ENCODE results near the gene CSF1. TPM values are rescaled to one million over a fixed set of nuclear protein-coding genes. Genes with fewer than 3 reads are reported as not detected.

CSF1 gene
- polyA plus RNA-seq, 3 donors, result 0.11 to 0.69 (median 0.38) TPM

GRCh38 chr1:109976762-109977161, 66.1 kb downstream of the CSF1 start:
- 96% methylated on average over 2 of the region's 4 CpGs for WGBS (ENCODE audit: insufficient coverage)
- no peaks in the 10 kb centered on the region for H3K79me2 ChIP-seq (ENCODE audit: insufficient read depth, low read length)
- no peak overlapping the region for H2AFZ ChIP-seq (ENCODE audit: insufficient read depth, low read depth, low read length, poor library complexity, severe bottlenecking)
- no peaks in the 10 kb centered on the region for H3K9me3 ChIP-seq (replicated peaks in 1 of 2; ENCODE audit: control insufficient read depth in 1 of 2, insufficient read depth in 1 of 2, low read length in 2 of 2)
- Mint-ChIP-seq H3K27me3 (ENCODE audit: low read depth in 3 of 3) (peaks cover 2 to 7% (median 4%) of the 10 kb centered on the region in 3 donors), H3K4me3 (no peak overlapping the region), H3K9me3 (no peaks in the 10 kb centered on the region), H3K4me1 (peaks cover 4% of the 10 kb centered on the region), H3K36me3 (no peaks in the 10 kb centered on the region), H3K27ac (no peak overlapping the region)
- H4K20me1 ChIP-seq (ENCODE audit: insufficient read depth, low read length), result no peaks in the 10 kb centered on the region
- H3K36me3 ChIP-seq (replicated peaks in 1 of 2; ENCODE audit: control insufficient read depth in 1 of 2, insufficient read depth in 2 of 2, low read length in 2 of 2), result no peaks in the 10 kb centered on the region
- no peak overlapping the region for H3K4me3 ChIP-seq (replicated peaks in 1 of 3; ENCODE audit: low read depth in 2 of 3, low read length in 3 of 3)
- H3K4me1 ChIP-seq (ENCODE audit: control insufficient read depth in 1 of 2, insufficient read depth in 2 of 2, low read length in 2 of 2), result no peaks in the 10 kb centered on the region
- H3K4me2 ChIP-seq (replicated peaks; ENCODE audit: extremely low read depth, low read length, poor library complexity, severe bottlenecking), result no peak overlapping the region
- no peak for DNase-seq
- intact Hi-C loops (cut with micrococcal nuclease), result no loop called here
- no peak overlapping the region for H3K27ac ChIP-seq (ENCODE audit: low read depth in 1 of 2, low read length in 2 of 2)
- H3K9ac ChIP-seq (ENCODE audit: insufficient read depth, low read length, poor library complexity, severe bottlenecking), result no peak overlapping the region
- no peak for TF ChIP-seq CTCF (IDR thresholded peaks at IDR 0.05)
- no peaks in the 10 kb centered on the region for H3K27me3 ChIP-seq (ENCODE audit: control insufficient read depth in 2 of 2, insufficient read depth in 2 of 2, low read length in 2 of 2)

- no peaks in the 10 kb centered on the region for H4K20me1 ChIP-seq (ENCODE audit: insufficient read depth, low read length)
- no peak overlapping the region for H3K27ac ChIP-seq (ENCODE audit: low read depth in 1 of 2, low read length in 2 of 2)
- peaks cover 2 to 7% (median 4%) of the 10 kb centered on the region in 3 donors for H3K27me3 Mint-ChIP-seq (ENCODE audit: low read depth in 3 of 3)
- no peak overlapping the region for H3K4me2 ChIP-seq (replicated peaks; ENCODE audit: extremely low read depth, low read length, poor library complexity, severe bottlenecking)
- intact Hi-C loops (cut with micrococcal nuclease), result no loop called here
- H3K36me3 Mint-ChIP-seq, result no peaks in the 10 kb centered on the region
- no peak overlapping the region for H3K4me3 Mint-ChIP-seq
- H3K79me2 ChIP-seq (ENCODE audit: insufficient read depth, low read length), result no peaks in the 10 kb centered on the region
- no peak for TF ChIP-seq CTCF (IDR thresholded peaks at IDR 0.05)
- no peaks in the 10 kb centered on the region for H3K27me3 ChIP-seq (ENCODE audit: control insufficient read depth in 2 of 2, insufficient read depth in 2 of 2, low read length in 2 of 2)
- no peak overlapping the region for H3K9ac ChIP-seq (ENCODE audit: insufficient read depth, low read length, poor library complexity, severe bottlenecking)
- H2AFZ ChIP-seq (ENCODE audit: insufficient read depth, low read depth, low read length, poor library complexity, severe bottlenecking), result no peak overlapping the region
- H3K9me3 ChIP-seq (replicated peaks in 1 of 2; ENCODE audit: control insufficient read depth in 1 of 2, insufficient read depth in 1 of 2, low read length in 2 of 2), result no peaks in the 10 kb centered on the region
- no peak overlapping the region for H3K4me3 ChIP-seq (replicated peaks in 1 of 3; ENCODE audit: low read depth in 2 of 3, low read length in 3 of 3)
- 100% methylated on average over 4 of the region's 8 CpGs for WGBS (ENCODE audit: insufficient coverage)
- H3K36me3 ChIP-seq (replicated peaks in 1 of 2; ENCODE audit: control insufficient read depth in 1 of 2, insufficient read depth in 2 of 2, low read length in 2 of 2), result no peaks in the 10 kb centered on the region
- H3K4me1 ChIP-seq (ENCODE audit: control insufficient read depth in 1 of 2, insufficient read depth in 2 of 2, low read length in 2 of 2), result no peaks in the 10 kb centered on the region
- no peak for DNase-seq
- H3K27ac Mint-ChIP-seq, result no peak overlapping the region
- H3K4me1 Mint-ChIP-seq, result peaks cover 4% of the 10 kb centered on the region
- H3K9me3 Mint-ChIP-seq, result no peaks in the 10 kb centered on the region
Observed at GRCh38 chr1:109977225-109977624, 66.6 kb downstream of the CSF1 start.

Data from CD14-positive monocyte (primary cell).